B cell (primary cell): ENCODE data around the gene FSHR. TPM values are rescaled to one million over a fixed set of nuclear protein-coding genes. Genes with fewer than 3 reads are reported as not detected.

Experiments used
- ATAC-seq: fragments of 200-7000 bp; cut with Tn5 transposase; one replicate; pipeline ENCODE4 v1.10.0; 2021; ENCODE audit warnings: low read depth, mild to moderate bottlenecking, moderate number of reproducible peaks, moderate library complexity
- CTCF ChIA-PET: fragments of 350-600 bp; sonication (Branson Sonifier 250); formaldehyde crosslinking; loops from one replicate; lab custom pipeline; 2021; ENCODE audit warnings: antibody characterized with exemption, inconsistent platforms; lab: Charles Lee
- POLR2A ChIA-PET: fragments of 350-600 bp; sonication (Branson Sonifier 250); formaldehyde crosslinking; loops from one replicate; lab custom pipeline; 2021; ENCODE audit warnings: antibody characterized with exemption; lab: Charles Lee
- DNase-seq: peaks from one replicate; pipeline ENCODE4 v3.0.0; 2013
- H2AFZ ChIP-seq: 2 replicates; pipeline ENCODE4 v1.6.1; 2012; ENCODE audit warnings: mild to moderate bottlenecking, low read depth, low read length; ENCODE audit not compliant: insufficient read depth, poor library complexity, severe bottlenecking
- H3K27ac ChIP-seq, 2 donors: 1 replicate in 1 of 2; 2 replicates in 1 of 2; pipeline ENCODE4 v1.5.1; 2012 to 2013; ENCODE audit warnings: low read length in 2 of 2, mild to moderate bottlenecking in 2 of 2, moderate library complexity in 1 of 2
- H3K27me3 ChIP-seq, 4 experiments: fragments of 200-600 bp in 1 of 4; sonication (generic) in 1 of 4; replicated peaks in 1 of 4; 1 replicate in 2 of 4; 2 replicates in 2 of 4; pipeline versions ENCODE4 v1.6.1 to v1.7.0; 2013 to 2016; ENCODE audit warnings: low read length in 3 of 4, mild to moderate bottlenecking in 2 of 4, mixed read lengths in 1 of 4, moderate library complexity in 1 of 4; ENCODE audit not compliant: insufficient read depth in 4 of 4, control insufficient read depth in 3 of 4; ENCODE audit errors: control extremely low read depth in 1 of 4
- H3K36me3 ChIP-seq, 2 experiments: replicated peaks in 1 of 2; 1 replicate in 1 of 2; 2 replicates in 1 of 2; pipeline versions ENCODE4 v1.6.1 to v1.7.1; 2013; ENCODE audit warnings: low read length in 1 of 2; ENCODE audit not compliant: insufficient read depth in 2 of 2, control insufficient read depth in 1 of 2; ENCODE audit errors: control extremely low read depth in 1 of 2, extremely low read depth in 1 of 2
- H3K4me1 ChIP-seq, 2 donors: fragments of 200-600 bp in 1 of 2; sonication (generic) in 1 of 2; 1 replicate in 1 of 2; 2 replicates in 1 of 2; pipeline versions ENCODE4 v1.5.1 to v1.6.1; 2013 to 2017; ENCODE audit warnings: low read length in 2 of 2; ENCODE audit not compliant: control insufficient read depth in 2 of 2, insufficient read depth in 2 of 2
- H3K4me2 ChIP-seq: replicated peaks from 2 replicates; pipeline ENCODE3; 2012; ENCODE audit warnings: mild to moderate bottlenecking, low read depth, low read length; ENCODE audit not compliant: poor library complexity, severe bottlenecking
- H3K4me3 ChIP-seq, 5 experiments: fragments of 200-600 bp in 1 of 5; sonication (generic) in 1 of 5; 1 replicate in 3 of 5; 2 replicates in 2 of 5; pipeline versions ENCODE4 v1.5.1 to v1.7.0; 2011 to 2016; ENCODE audit warnings: low read length in 4 of 5, mild to moderate bottlenecking in 4 of 5, low read depth in 2 of 5, control low read depth in 1 of 5, moderate library complexity in 1 of 5; ENCODE audit not compliant: insufficient read depth in 1 of 5; ENCODE audit errors: control extremely low read depth in 1 of 5, extremely low read depth in 1 of 5
- H3K79me2 ChIP-seq: fragments of 200-600 bp; sonication (generic); one replicate; pipeline ENCODE4 v1.6.0; 2016; ENCODE audit warnings: low read length; ENCODE audit not compliant: control insufficient read depth, insufficient read depth
- H3K9ac ChIP-seq: fragments of 200-600 bp; sonication (generic); 2 replicates; pipeline ENCODE4 v1.6.1; 2017; ENCODE audit warnings: mild to moderate bottlenecking, low read length, moderate library complexity
- H3K9me3 ChIP-seq, 3 donors: one replicate each; pipeline versions ENCODE4 v1.6.1 to v1.7.1; 2013; ENCODE audit warnings: low read length in 2 of 3; ENCODE audit not compliant: control insufficient read depth in 2 of 3, insufficient read depth in 1 of 3; ENCODE audit errors: control extremely low read depth in 1 of 3
- H4K20me1 ChIP-seq: 2 replicates; pipeline ENCODE4 v1.6.0; 2012; ENCODE audit warnings: mild to moderate bottlenecking, low read length; ENCODE audit not compliant: insufficient read depth, control insufficient read depth, poor library complexity, severe bottlenecking
- H3K27ac Mint-ChIP-seq: one replicate; pipeline ENCODE4 v1.8.0; 2021; ENCODE audit warnings: mixed read lengths
- H3K27me3 Mint-ChIP-seq: one replicate; pipeline ENCODE4 v1.8.0; 2021; ENCODE audit warnings: mixed read lengths
- H3K4me1 Mint-ChIP-seq: one replicate; pipeline ENCODE4 v1.8.0; 2021; ENCODE audit warnings: mixed read lengths
- H3K4me3 Mint-ChIP-seq: one replicate; pipeline ENCODE4 v1.8.0; 2021; ENCODE audit warnings: mixed read lengths
- H3K9me3 Mint-ChIP-seq: one replicate; pipeline ENCODE4 v1.8.0; 2022; ENCODE audit warnings: mixed read lengths; ENCODE audit not compliant: insufficient read depth
- EZH2 ChIP-seq: IDR thresholded peaks from 2 replicates; pipeline ENCODE4 v1.6.1; 2012; ENCODE audit warnings: borderline replicate concordance, low read depth, mild to moderate bottlenecking, moderate library complexity, low read length; ENCODE audit not compliant: insufficient read depth, poor library complexity, severe bottlenecking
- WGBS: methylation state at CpG from one replicate; pipeline ENCODE4 v1.1.5; 2013; ENCODE audit warnings: missing lambda C conversion rate; ENCODE audit not compliant: insufficient coverage; 5-methylcytosine and 5-hydroxymethylcytosine counted together
- intact Hi-C: fragments of 100-400 bp; cut with micrococcal nuclease; formaldehyde crosslinking; loops from one replicate; pipeline ENCODE4 v1.10.0; 2022
- polyA plus RNA-seq: library from polyadenylated mRNA; depleted of rRNA; stranded (reverse); fragments of >200 nt; gene quantifications from 2 replicates; pipeline ENCODE4 v1.2.3, GENCODE V29; 2012
- total RNA-seq, 2 donors: library from RNA; stranded (reverse); fragments of 120-200 nt in 1 of 2; gene quantifications; 1 replicate in 1 of 2; 2 replicates in 1 of 2; pipeline versions ENCODE4 v1.2.3 to v1.2.4, GENCODE V29; 2013 to 2022
- TF ChIP-seq, protein P1 (sequence below): fragments of 200-600 bp; IDR thresholded peaks from one replicate; pipeline ENCODE4 v1.8.0; 2022; ENCODE audit warnings: antibody characterized with exemption, mild to moderate bottlenecking

FSHR gene
- total and polyA plus RNA-seq, 2 donors (not counting 1 experiment from before 2014, with no cell fraction given) = not detected

DNA sequence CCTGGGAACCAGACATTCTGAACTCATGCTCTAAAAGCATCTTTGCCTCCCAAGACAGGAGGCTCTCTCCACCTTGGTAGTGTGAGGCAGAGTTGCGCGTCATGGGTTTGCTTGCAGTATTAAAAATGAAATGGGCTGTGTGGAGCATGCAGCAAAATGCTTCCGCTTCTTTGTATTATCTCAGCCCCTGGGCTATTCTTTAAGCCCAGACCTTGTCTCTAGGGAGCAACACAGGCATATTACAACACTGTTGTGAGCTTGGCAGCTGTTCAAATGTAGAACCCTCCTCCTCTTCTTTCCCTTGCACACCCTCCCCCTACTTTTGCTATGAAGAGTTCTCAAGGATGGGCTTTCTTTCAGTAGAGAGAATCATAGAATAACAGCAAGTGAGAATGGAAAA, 213.7 kb downstream of the FSHR start:
- Mint-ChIP-seq H3K27me3 (peaks cover 4% of the 10 kb centered on the region), H3K9me3 (no peaks in the 10 kb centered on the region), H3K27ac (no peak overlapping the region), H3K4me1 (no peaks in the 10 kb centered on the region), H3K4me3 (no peak overlapping the region)
- Histone ChIP-seq H3K27me3 (no peaks in the 10 kb centered on the region), H3K4me3 (no peak overlapping the region), H3K9me3 (no peaks in the 10 kb centered on the region), H3K79me2 (no peaks in the 10 kb centered on the region), H2AFZ (no peak overlapping the region), H3K4me2 (no peak overlapping the region), H3K27ac (no peak overlapping the region), H4K20me1 (no peaks in the 10 kb centered on the region), H3K36me3 (no peaks in the 10 kb centered on the region), H3K9ac (no peak overlapping the region), H3K4me1 (no peaks in the 10 kb centered on the region)
- DNase-seq = no peak
- POLR2A ChIA-PET = no interaction called here
- CTCF ChIA-PET = no interaction called here
- WGBS = 100% methylated on average over 3 of the region's 3 CpGs
- intact Hi-C loops = no loop called here
- no peak for ATAC-seq
- TF ChIP-seq, protein P1, sequence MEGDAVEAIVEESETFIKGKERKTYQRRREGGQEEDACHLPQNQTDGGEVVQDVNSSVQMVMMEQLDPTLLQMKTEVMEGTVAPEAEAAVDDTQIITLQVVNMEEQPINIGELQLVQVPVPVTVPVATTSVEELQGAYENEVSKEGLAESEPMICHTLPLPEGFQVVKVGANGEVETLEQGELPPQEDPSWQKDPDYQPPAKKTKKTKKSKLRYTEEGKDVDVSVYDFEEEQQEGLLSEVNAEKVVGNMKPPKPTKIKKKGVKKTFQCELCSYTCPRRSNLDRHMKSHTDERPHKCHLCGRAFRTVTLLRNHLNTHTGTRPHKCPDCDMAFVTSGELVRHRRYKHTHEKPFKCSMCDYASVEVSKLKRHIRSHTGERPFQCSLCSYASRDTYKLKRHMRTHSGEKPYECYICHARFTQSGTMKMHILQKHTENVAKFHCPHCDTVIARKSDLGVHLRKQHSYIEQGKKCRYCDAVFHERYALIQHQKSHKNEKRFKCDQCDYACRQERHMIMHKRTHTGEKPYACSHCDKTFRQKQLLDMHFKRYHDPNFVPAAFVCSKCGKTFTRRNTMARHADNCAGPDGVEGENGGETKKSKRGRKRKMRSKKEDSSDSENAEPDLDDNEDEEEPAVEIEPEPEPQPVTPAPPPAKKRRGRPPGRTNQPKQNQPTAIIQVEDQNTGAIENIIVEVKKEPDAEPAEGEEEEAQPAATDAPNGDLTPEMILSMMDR = no peak
- no peak for TF ChIP-seq EZH2

DNA sequence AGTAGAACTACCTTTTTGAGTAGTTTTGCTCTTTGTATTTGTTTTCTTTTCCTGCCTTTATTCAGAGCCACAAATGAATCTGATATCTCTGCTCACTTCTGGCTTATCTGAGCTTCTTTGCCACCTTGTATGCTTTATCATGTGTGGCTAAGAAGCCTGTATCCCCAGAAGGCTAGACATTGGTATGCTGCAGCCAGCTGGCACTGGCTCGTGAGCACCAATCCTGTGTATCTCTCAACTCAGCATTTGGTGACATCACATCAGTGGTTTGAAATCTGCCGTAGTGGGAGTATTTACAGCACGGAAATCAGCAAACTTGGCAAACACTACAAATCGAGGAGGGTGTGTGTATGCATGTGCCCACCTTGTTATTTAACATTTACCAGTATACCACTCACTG, 215.1 kb downstream of the FSHR start:
- Histone ChIP-seq H3K4me2 (no peak overlapping the region), H3K9ac (no peak overlapping the region), H3K27ac (no peak overlapping the region), H3K9me3 (no peaks in the 10 kb centered on the region), H3K36me3 (no peaks in the 10 kb centered on the region), H3K4me3 (no peak overlapping the region), H3K27me3 (peaks cover 0 to 2% (median 0%) of the 10 kb centered on the region in 4 experiments), H3K79me2 (no peaks in the 10 kb centered on the region), H3K4me1 (no peaks in the 10 kb centered on the region), H2AFZ (no peak overlapping the region), H4K20me1 (no peaks in the 10 kb centered on the region)
- intact Hi-C loops = no loop called here
- H3K4me1 Mint-ChIP-seq = no peaks in the 10 kb centered on the region
- H3K27me3 Mint-ChIP-seq = peaks cover 4% of the 10 kb centered on the region
- H3K4me3 Mint-ChIP-seq = no peak overlapping the region
- DNase-seq (no peak), ATAC-seq (no peak)
- 100% methylated on average over 2 of the region's 4 CpGs for WGBS
- ChIA-PET POLR2A (no interaction called here), CTCF (no interaction called here)
- no peaks in the 10 kb centered on the region for H3K9me3 Mint-ChIP-seq
- no peak overlapping the region for H3K27ac Mint-ChIP-seq
- no peak for TF ChIP-seq EZH2
- TF ChIP-seq, protein P1 = no peak
